Suprapubic skin (tissue), 4 donors: Measurements from ENCODE around the gene LYSMD2. TPM values are rescaled to one million over a fixed set of nuclear protein-coding genes. Genes with fewer than 3 reads are reported as not detected.

Experiments
- DNase-seq, 2 donors: peaks; one replicate each; pipeline ENCODE4 v3.0.0-alpha.2; 2019; ENCODE audit warnings: low spot score in 2 of 2
- H3K27ac ChIP-seq: fragments of 200-600 bp; sonication (generic); one replicate; pipeline ENCODE4 v1.5.1; 2019
- H3K27me3 ChIP-seq: fragments of 200-600 bp; sonication (generic); one replicate; pipeline ENCODE4 v1.5.1; 2019
- H3K36me3 ChIP-seq: fragments of 200-600 bp; sonication (generic); one replicate; pipeline ENCODE4 v1.5.1; 2019
- H3K4me1 ChIP-seq: fragments of 200-600 bp; sonication (generic); one replicate; pipeline ENCODE4 v1.5.1; 2019
- H3K4me3 ChIP-seq: fragments of 200-600 bp; sonication (generic); one replicate; pipeline ENCODE4 v1.5.1; 2019; ENCODE audit warnings: mild to moderate bottlenecking
- H3K9me3 ChIP-seq: fragments of 200-600 bp; sonication (generic); one replicate; pipeline ENCODE4 v1.5.1; 2019
- EP300 ChIP-seq: sonication (generic); formaldehyde crosslinking; IDR thresholded peaks from one replicate; pipeline ENCODE4 v1.6.1; 2017; ENCODE audit warnings: antibody characterized with exemption
- POLR2A ChIP-seq, 2 donors: fragments of 450-650 bp; IDR thresholded peaks; one replicate each; pipeline ENCODE4 v1.6.1; 2017; ENCODE audit warnings: antibody characterized with exemption in 2 of 2, mild to moderate bottlenecking in 2 of 2, moderate library complexity in 2 of 2
- POLR2AphosphoS5 ChIP-seq, 3 donors: sonication (generic); formaldehyde crosslinking; IDR thresholded peaks; one replicate each; pipeline ENCODE4 v1.6.1; 2017; ENCODE audit warnings: antibody characterized with exemption in 3 of 3
- WGBS: methylation state at CpG from one replicate; pipeline ENCODE4 v1.1.5; 2018; 5-methylcytosine and 5-hydroxymethylcytosine counted together
- total RNA-seq, 4 donors: library from RNA; depleted of rRNA; stranded (reverse); fragments of >200 nt; gene quantifications; one replicate each; pipeline ENCODE4 v1.1.0, GENCODE V29; 2016
- TF ChIP-seq, protein P1 (sequence below), 2 donors: fragments of 200-600 bp in 1 of 2; fragments of 450-650 bp in 1 of 2; sonication (generic) in 1 of 2; IDR thresholded peaks; one replicate each; pipeline ENCODE4 v1.5.1; 2016 to 2019; ENCODE audit warnings: antibody characterized with exemption in 2 of 2, mild to moderate bottlenecking in 1 of 2, moderate library complexity in 1 of 2

The LYSMD2 gene
- total RNA-seq, 4 donors from 2014 or later = 8.8 to 16.1 (median 10.2) TPM

DNA sequence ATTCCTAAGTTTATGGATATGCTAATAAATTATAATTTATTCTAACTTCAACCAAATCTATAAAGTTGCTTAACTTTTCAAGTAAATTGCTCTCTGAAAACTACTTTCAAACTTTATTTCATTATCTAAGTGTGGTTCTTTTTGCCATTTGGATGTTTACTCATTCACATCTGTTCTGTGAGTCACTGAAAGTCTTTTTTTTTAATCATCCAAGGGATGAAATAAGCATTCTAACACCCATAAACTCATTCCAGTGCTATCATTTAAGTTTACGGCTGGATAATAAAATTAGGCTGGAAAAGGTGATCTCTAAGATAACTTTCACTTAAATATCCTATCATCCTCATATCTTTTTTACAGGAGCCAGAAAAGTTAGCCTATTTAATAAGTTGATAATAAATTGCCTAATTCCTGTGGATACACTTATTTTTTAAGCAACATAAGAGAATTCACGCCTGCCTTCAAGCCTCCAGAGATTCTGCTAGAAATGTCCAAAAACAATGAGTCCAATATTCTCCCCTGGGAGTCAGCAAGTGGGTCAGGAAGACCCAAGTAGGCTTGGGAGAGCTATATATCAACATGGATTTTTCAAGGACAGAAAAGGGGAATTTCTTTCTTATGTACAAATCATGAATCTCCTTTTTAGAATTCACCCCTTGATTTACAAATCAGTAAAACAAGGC, 30.4 kb downstream of the LYSMD2 start:
- Histone ChIP-seq H3K36me3 (no peaks in the 10 kb centered on the region), H3K4me3 (no peak overlapping the region), H3K4me1 (no peaks in the 10 kb centered on the region), H3K27me3 (no peaks in the 10 kb centered on the region), H3K27ac (peak overlapping the region; percentile 44), H3K9me3 (no peaks in the 10 kb centered on the region)
- no peak for DNase-seq
- TF ChIP-seq, protein P1, sequence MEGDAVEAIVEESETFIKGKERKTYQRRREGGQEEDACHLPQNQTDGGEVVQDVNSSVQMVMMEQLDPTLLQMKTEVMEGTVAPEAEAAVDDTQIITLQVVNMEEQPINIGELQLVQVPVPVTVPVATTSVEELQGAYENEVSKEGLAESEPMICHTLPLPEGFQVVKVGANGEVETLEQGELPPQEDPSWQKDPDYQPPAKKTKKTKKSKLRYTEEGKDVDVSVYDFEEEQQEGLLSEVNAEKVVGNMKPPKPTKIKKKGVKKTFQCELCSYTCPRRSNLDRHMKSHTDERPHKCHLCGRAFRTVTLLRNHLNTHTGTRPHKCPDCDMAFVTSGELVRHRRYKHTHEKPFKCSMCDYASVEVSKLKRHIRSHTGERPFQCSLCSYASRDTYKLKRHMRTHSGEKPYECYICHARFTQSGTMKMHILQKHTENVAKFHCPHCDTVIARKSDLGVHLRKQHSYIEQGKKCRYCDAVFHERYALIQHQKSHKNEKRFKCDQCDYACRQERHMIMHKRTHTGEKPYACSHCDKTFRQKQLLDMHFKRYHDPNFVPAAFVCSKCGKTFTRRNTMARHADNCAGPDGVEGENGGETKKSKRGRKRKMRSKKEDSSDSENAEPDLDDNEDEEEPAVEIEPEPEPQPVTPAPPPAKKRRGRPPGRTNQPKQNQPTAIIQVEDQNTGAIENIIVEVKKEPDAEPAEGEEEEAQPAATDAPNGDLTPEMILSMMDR (IDR thresholded peaks at IDR 0.05) = no peak
- TF ChIP-seq EP300 (no peak), POLR2AphosphoS5 (IDR thresholded peaks at IDR 0.05) (no peak), POLR2A (IDR thresholded peaks at IDR 0.05) (no peak)
- 66% methylated on average over 2 of the region's 2 CpGs for WGBS

DNA sequence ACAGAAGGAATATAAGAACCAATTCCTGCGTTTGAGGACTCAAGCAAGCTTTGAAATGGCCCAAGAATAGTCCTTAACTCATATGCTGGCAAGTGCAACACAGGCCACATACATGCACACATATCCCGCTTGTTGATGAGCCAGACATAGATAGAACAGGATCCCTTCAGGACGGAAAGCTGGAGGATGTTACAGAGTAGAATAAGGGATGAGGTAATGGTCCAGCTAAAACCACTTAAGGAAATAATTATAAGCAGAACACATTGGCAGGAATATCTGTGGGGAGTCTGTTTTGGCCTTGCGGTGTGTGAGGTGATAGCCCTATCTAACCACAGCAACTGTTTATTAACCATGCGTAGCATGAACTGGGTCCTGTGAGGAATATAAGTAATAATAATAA, 31.2 kb downstream of the LYSMD2 start:
- 68% methylated on average over 5 of the region's 5 CpGs for WGBS
- Histone ChIP-seq H3K27ac (peak overlapping the region; percentile 44), H3K36me3 (no peaks in the 10 kb centered on the region), H3K27me3 (no peaks in the 10 kb centered on the region), H3K4me1 (no peaks in the 10 kb centered on the region), H3K9me3 (no peaks in the 10 kb centered on the region), H3K4me3 (no peak overlapping the region)
- no peak for DNase-seq
- TF ChIP-seq POLR2AphosphoS5 (IDR thresholded peaks at IDR 0.05) (no peak), EP300 (no peak), POLR2A (IDR thresholded peaks at IDR 0.05) (no peak)
- TF ChIP-seq, protein P1 (IDR thresholded peaks at IDR 0.05) = no peak

DNA sequence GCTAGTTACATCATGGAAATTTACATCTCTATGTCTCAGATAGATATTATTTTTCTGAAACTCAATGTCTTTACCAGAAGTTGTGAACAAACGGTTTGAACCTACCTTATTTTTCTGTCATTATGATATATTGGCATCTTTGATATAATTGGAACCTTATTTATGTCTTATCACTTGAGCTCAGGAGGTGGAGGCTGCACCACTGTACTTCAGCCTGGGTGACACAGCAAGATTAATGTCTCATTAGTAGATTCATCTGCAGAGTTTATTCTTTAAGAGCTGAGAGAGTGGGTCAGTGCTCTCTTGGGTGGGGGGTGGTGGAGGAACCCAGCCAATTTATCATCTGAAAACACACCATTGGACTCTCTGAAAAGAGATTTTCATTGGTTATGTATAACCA, 34.7 kb downstream of the LYSMD2 start:
- H3K27me3 ChIP-seq = no peaks in the 10 kb centered on the region
- no peak for TF ChIP-seq POLR2AphosphoS5 (IDR thresholded peaks at IDR 0.05)
- TF ChIP-seq, protein P1 (IDR thresholded peaks at IDR 0.05) = no peak
- TF ChIP-seq POLR2A (IDR thresholded peaks at IDR 0.05) = no peak
- no peak for TF ChIP-seq EP300
- H3K36me3 ChIP-seq = no peaks in the 10 kb centered on the region
- no peak overlapping the region for H3K4me3 ChIP-seq
- WGBS = 56% methylated on average over 1 of the region's 1 CpG
- H3K9me3 ChIP-seq = no peaks in the 10 kb centered on the region
- H3K27ac ChIP-seq = no peak overlapping the region
- no peaks in the 10 kb centered on the region for H3K4me1 ChIP-seq
- DNase-seq = no peak

DNA sequence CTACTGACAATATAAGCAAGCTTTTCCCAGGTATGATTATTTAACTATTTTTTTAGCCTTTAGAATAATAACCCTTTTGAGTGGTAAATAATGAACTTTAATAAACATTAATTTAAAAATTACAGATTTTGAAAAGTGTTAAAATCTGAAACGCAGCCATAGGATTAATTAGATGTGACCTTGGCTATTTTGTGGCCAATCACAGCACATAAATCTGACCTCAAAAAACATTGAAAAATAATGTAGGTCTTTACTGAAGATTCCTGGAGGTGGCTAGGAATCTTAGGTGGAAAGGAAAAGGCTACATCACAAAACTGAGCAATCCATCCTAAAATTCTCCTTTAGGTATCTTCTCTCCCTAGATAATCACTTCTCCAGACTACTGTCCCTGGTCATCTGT, 38.1 kb downstream of the LYSMD2 start:
- WGBS = 93% methylated on average over 1 of the region's 1 CpG

DNA sequence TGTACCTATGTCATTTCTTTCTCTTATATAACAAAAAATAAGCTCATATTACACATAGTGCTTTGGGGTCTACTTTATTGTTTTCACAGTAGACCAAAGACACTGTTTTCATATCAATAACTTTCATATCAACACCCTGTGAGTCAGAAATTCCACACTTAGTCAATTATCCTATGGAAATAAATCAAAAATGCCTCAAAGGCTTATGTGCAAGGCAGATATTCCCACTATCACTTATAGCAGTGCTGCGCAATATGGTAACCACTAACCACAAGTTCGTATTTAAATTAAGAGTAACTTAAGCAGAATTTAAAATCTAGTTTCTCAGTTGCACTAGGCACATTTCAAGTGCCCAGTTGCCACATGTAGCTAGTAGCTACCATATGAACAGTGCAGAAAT, 40.3 kb downstream of the LYSMD2 start:
- no peaks in the 10 kb centered on the region for H3K4me1 ChIP-seq
- DNase-seq = no peak
- TF ChIP-seq POLR2AphosphoS5 (IDR thresholded peaks at IDR 0.05) (no peak), EP300 (no peak), POLR2A (IDR thresholded peaks at IDR 0.05) (no peak)
- TF ChIP-seq, protein P1 (IDR thresholded peaks at IDR 0.05) = no peak
- H3K36me3 ChIP-seq = no peaks in the 10 kb centered on the region
- no peak overlapping the region for H3K4me3 ChIP-seq
- H3K27me3 ChIP-seq = no peaks in the 10 kb centered on the region
- H3K9me3 ChIP-seq = no peaks in the 10 kb centered on the region
- H3K27ac ChIP-seq = no peak overlapping the region
- 89% methylated on average over 2 of the region's 2 CpGs for WGBS

More for the DNA sequence above, 38.1 kb downstream of the LYSMD2 start:
- no peak overlapping the region for H3K4me3 ChIP-seq
- no peaks in the 10 kb centered on the region for H3K4me1 ChIP-seq
- no peak overlapping the region for H3K27ac ChIP-seq
- no peaks in the 10 kb centered on the region for H3K36me3 ChIP-seq
- H3K9me3 ChIP-seq = no peaks in the 10 kb centered on the region
- no peak for TF ChIP-seq EP300
- TF ChIP-seq POLR2A (IDR thresholded peaks at IDR 0.05) = no peak
- TF ChIP-seq, protein P1 (IDR thresholded peaks at IDR 0.05) = no peak
- no peak for TF ChIP-seq POLR2AphosphoS5 (IDR thresholded peaks at IDR 0.05)
- H3K27me3 ChIP-seq = no peaks in the 10 kb centered on the region
- DNase-seq = no peak
